Endothelial cell of umbilical vein (primary cell): ENCODE results near the gene RNF5. TPM values are rescaled to one million over a fixed set of nuclear protein-coding genes. Genes with fewer than 3 reads are reported as not detected.

Experiments
- BruUV-seq: library from RNA; stranded (reverse); fragments of 400-500 nt; replicated peaks from 2 replicates; lab custom pipeline; 2021; lab: Mats Ljungman, UMichigan
- CTCF ChIA-PET: fragments of 300-600, 350-600 bp; sonication (Branson Sonifier 250); formaldehyde crosslinking; loops from one replicate; lab custom pipeline; 2021; ENCODE audit warnings: antibody characterized with exemption, inconsistent platforms; lab: Charles Lee
- POLR2A ChIA-PET: fragments of 300-600, 350-600 bp; sonication (Branson Sonifier 250); formaldehyde crosslinking; loops from one replicate; lab custom pipeline; 2021; ENCODE audit warnings: antibody characterized with exemption, inconsistent platforms; lab: Charles Lee
- DNase-seq: peaks from one replicate; pipeline ENCODE4 v3.0.0-alpha.2; 2011; ENCODE audit warnings: low read depth, low spot score
- FAIRE-seq: peaks from 2 replicates; lab custom pipeline; 2011; peaks lifted over from hg19 to GRCh38; lab: Jason Lieb, UNC
- H2AFZ ChIP-seq: 2 replicates; pipeline ENCODE4 v1.6.0; 2012; ENCODE audit warnings: low read depth, low read length, control low read depth, inconsistent platforms
- H3K27ac ChIP-seq: 2 replicates; pipeline ENCODE4 v1.5.1; 2011; ENCODE audit warnings: low read depth, mild to moderate bottlenecking, control low read depth, low read length, moderate library complexity; ENCODE audit not compliant: insufficient read depth
- H3K27me3 ChIP-seq, 2 experiments: 2 replicates each; pipeline versions ENCODE4 v1.6.0 to v1.6.1; 2011; ENCODE audit warnings: low read length in 2 of 2, mixed read lengths in 1 of 2; ENCODE audit not compliant: control insufficient read depth in 2 of 2, insufficient read depth in 2 of 2
- H3K36me3 ChIP-seq, 2 experiments: 2 replicates in 1 of 2; 3 replicates in 1 of 2; pipeline ENCODE4 v1.5.1; 2011; ENCODE audit warnings: low read length in 2 of 2, mild to moderate bottlenecking in 1 of 2, moderate library complexity in 1 of 2; ENCODE audit not compliant: control insufficient read depth in 2 of 2, insufficient read depth in 2 of 2; ENCODE audit errors: extremely low read depth in 1 of 2
- H3K4me1 ChIP-seq: 3 replicates; pipeline ENCODE4 v1.5.1; 2011; ENCODE audit warnings: mild to moderate bottlenecking, low read length; ENCODE audit not compliant: control insufficient read depth, insufficient read depth; ENCODE audit errors: extremely low read depth
- H3K4me2 ChIP-seq: 2 replicates; pipeline ENCODE4 v1.6.1; 2011; ENCODE audit warnings: low read length, control low read depth, mixed read lengths; ENCODE audit not compliant: insufficient read depth
- H3K4me3 ChIP-seq, 3 experiments: fragments of 200-600 bp in 1 of 3; sonication (generic), shearing (Covaris generic) in 1 of 3; replicated peaks in 1 of 3; 2 replicates each; pipeline ENCODE4 v1.5.1; 2011 to 2016; ENCODE audit warnings: control low read depth in 3 of 3, low read length in 3 of 3, mild to moderate bottlenecking in 2 of 3, inconsistent platforms in 1 of 3, low read depth in 1 of 3, moderate library complexity in 1 of 3; ENCODE audit not compliant: insufficient read depth in 1 of 3
- H3K79me2 ChIP-seq: 2 replicates; pipeline ENCODE4 v1.6.0; 2012; ENCODE audit warnings: low read length, inconsistent platforms; ENCODE audit not compliant: control insufficient read depth, insufficient read depth
- H3K9ac ChIP-seq: replicated peaks from 2 replicates; pipeline ENCODE3; 2011; ENCODE audit warnings: low read length, control low read depth; ENCODE audit not compliant: insufficient read depth; ENCODE audit errors: extremely low read depth
- H3K9me1 ChIP-seq: replicated peaks from 3 replicates; pipeline ENCODE4 v1.6.0; 2011; ENCODE audit warnings: mild to moderate bottlenecking, low read length; ENCODE audit not compliant: control insufficient read depth, insufficient read depth; ENCODE audit errors: extremely low read depth
- H3K9me3 ChIP-seq: replicated peaks from 2 replicates; pipeline ENCODE4 v1.5.1; 2012; ENCODE audit warnings: low read length, inconsistent platforms; ENCODE audit not compliant: control insufficient read depth, insufficient read depth
- H4K20me1 ChIP-seq: replicated peaks from 2 replicates; pipeline ENCODE3; 2011; ENCODE audit warnings: mild to moderate bottlenecking, low read length; ENCODE audit not compliant: control insufficient read depth, insufficient read depth; ENCODE audit errors: extremely low read depth
- CTCF ChIP-seq, 2 donors: IDR thresholded peaks; 1 replicate in 1 of 2; 2 replicates in 1 of 2; pipeline ENCODE4 v1.5.1; 2011; ENCODE audit warnings: low read length in 2 of 2, mild to moderate bottlenecking in 2 of 2, moderate library complexity in 2 of 2, control low read depth in 1 of 2, inconsistent platforms in 1 of 2, low read depth in 1 of 2; ENCODE audit not compliant: insufficient read depth in 1 of 2; ENCODE audit errors: extremely low read depth in 1 of 2
- EZH2 ChIP-seq: IDR thresholded peaks from 2 replicates; pipeline ENCODE4 v1.6.1; 2012; ENCODE audit warnings: borderline replicate concordance, low read depth, mild to moderate bottlenecking, moderate library complexity, low read length, inconsistent platforms; ENCODE audit not compliant: severe bottlenecking
- FOS ChIP-seq: IDR thresholded peaks from 2 replicates; pipeline ENCODE4 v1.6.1; 2011; ENCODE audit warnings: mild to moderate bottlenecking, low read length, moderate library complexity, borderline replicate concordance; ENCODE audit not compliant: insufficient read depth
- GATA2 ChIP-seq: IDR thresholded peaks from 2 replicates; pipeline ENCODE4 v1.7.0; 2011; ENCODE audit warnings: low read depth, mild to moderate bottlenecking, moderate library complexity, mixed read lengths, low read length; ENCODE audit not compliant: insufficient read length, insufficient read depth
- JUN ChIP-seq: IDR thresholded peaks from 2 replicates; pipeline ENCODE4 v1.6.1; 2011; ENCODE audit warnings: borderline replicate concordance, low read depth; ENCODE audit not compliant: insufficient read length, insufficient read depth
- MAX ChIP-seq: IDR thresholded peaks from 2 replicates; pipeline ENCODE4 v1.6.1; 2011; ENCODE audit not compliant: insufficient read depth, insufficient read length
- MYC ChIP-seq: IDR thresholded peaks from one replicate; pipeline ENCODE4 v1.6.1; 2011; ENCODE audit warnings: mild to moderate bottlenecking, low read depth, low read length
- POLR2A ChIP-seq: IDR thresholded peaks from 2 replicates; pipeline ENCODE4 v1.6.1; 2012; ENCODE audit warnings: low read depth, mild to moderate bottlenecking, control low read depth, low read length
- POLR2AphosphoS5 ChIP-seq: IDR thresholded peaks from 2 replicates; pipeline ENCODE4 v1.6.1; 2012; ENCODE audit warnings: low read depth, mild to moderate bottlenecking, control low read depth, low read length, moderate library complexity; ENCODE audit not compliant: insufficient read depth
- dilution Hi-C: fragments of 300-500 bp; cut with MboI; formaldehyde crosslinking; loops from one replicate; pipeline ENCODE4 v1.15.0; 2019; ENCODE audit warnings: low sequenced_read_pairs; ENCODE audit not compliant: extremely low pct_ligation_motif_present
- intact Hi-C: fragments of 100-400 bp; cut with micrococcal nuclease; formaldehyde crosslinking; loops from one replicate; pipeline ENCODE4 v1.10.0; 2022
- polyA plus RNA-seq, 4 experiments: library from polyadenylated mRNA; depleted of rRNA in 3 of 4; stranded (reverse) in 3 of 4; unstranded in 1 of 4; fragments of >200 nt; gene quantifications; 2 replicates each; pipeline versions ENCODE4 v1.2.1 to v1.2.3, GENCODE V29; 2011 to 2012; ENCODE audit warnings: missing spikeins in 1 of 4
- total RNA-seq: library from RNA; stranded (reverse); gene quantifications from 2 replicates; pipeline ENCODE4 v1.2.3, GENCODE V29; 2021

Gene RNF5
- total and polyA plus RNA-seq, 2 donors (not counting 3 experiments of a cell fraction or from before 2014, with no cell fraction given), result 49.2 to 100 TPM

GRCh38 chr6:32216285-32216684, 38.1 kb downstream of the RNF5 start:
- dilution Hi-C loops, result no loop called here
- intact Hi-C loops, result no loop called here
- TF ChIP-seq POLR2AphosphoS5 (no peak), CTCF (IDR thresholded peaks at IDR 0.05; ENCODE audit: extremely low read depth in 1 of 2, insufficient read depth in 1 of 2, low read depth in 1 of 2, low read length in 2 of 2) (no peak), FOS (no peak), EZH2 (no peak), MAX (no peak), POLR2A (no peak), JUN (no peak), MYC (no peak), GATA2 (no peak)
- Histone ChIP-seq H4K20me1 (no peaks in the 10 kb centered on the region), H3K27me3 (no peaks in the 10 kb centered on the region), H3K9me1 (no peaks in the 10 kb centered on the region), H3K27ac (no peak overlapping the region), H3K9ac (no peak overlapping the region), H3K4me1 (no peaks in the 10 kb centered on the region), H3K4me2 (no peak overlapping the region), H3K9me3 (no peaks in the 10 kb centered on the region), H3K79me2 (no peaks in the 10 kb centered on the region), H3K4me3 (no peak overlapping the region), H3K36me3 (peaks cover 10 to 21% of the 10 kb centered on the region in 2 experiments), H2AFZ (no peak overlapping the region)
- POLR2A ChIA-PET, result no interaction called here
- CTCF ChIA-PET, result no interaction called here
- DNase-seq, result no peak
- no peak for FAIRE-seq
- BruUV-seq, result TSS peak; percentile 4
